HG02973 (cell line): ENCODE measurements around the gene OTUB1.

Experiments
- ATAC-seq: cut with Tn5 transposase; IDR thresholded peaks from one replicate; pipeline ENCODE4 v1.9.1; 2021; ENCODE audit warnings: moderate library complexity; ENCODE audit not compliant: unreplicated experiment

The OTUB1 gene

GRCh38 chr11:64022125-64022784 lies 36.0 kb downstream of the OTUB1 start:
- no peak for ATAC-seq

GRCh38 chr11:64023712-64024710 lies 37.8 kb downstream of the OTUB1 start:
- no peak for ATAC-seq

GRCh38 chr11:64025205-64025604 lies 39.0 kb downstream of the OTUB1 start:
- no peak for ATAC-seq

GRCh38 chr11:64026575-64027205 lies 40.5 kb downstream of the OTUB1 start:
- ATAC-seq = no peak

GRCh38 chr11:64027651-64028397 lies 41.6 kb downstream of the OTUB1 start:
- ATAC-seq = no peak

- ATAC-seq = no peak
Measured at GRCh38 chr11:64028398-64029115, 42.3 kb downstream of the OTUB1 start.

GRCh38 chr11:64029773-64030172 lies 43.5 kb downstream of the OTUB1 start:
- ATAC-seq = no peak

GRCh38 chr11:64031001-64031400 lies 44.8 kb downstream of the OTUB1 start:
- ATAC-seq = no peak

- no peak for ATAC-seq
Measured at GRCh38 chr11:64032050-64032449, 45.8 kb downstream of the OTUB1 start.

- no peak for ATAC-seq
Measured at GRCh38 chr11:64034411-64034811, 48.2 kb downstream of the OTUB1 start.

GRCh38 chr11:64035081-64035524 lies 48.9 kb downstream of the OTUB1 start:
- ATAC-seq = no peak

GRCh38 chr11:64035576-64035975 lies 49.3 kb downstream of the OTUB1 start, which contains the start of gene FLRT1:
TSS of gene FLRT1 (plus strand) at chr11:64035931. CDS start at chr11:64116268, 80,337 bp downstream.
- ATAC-seq = no peak

- no peak for ATAC-seq
Measured at GRCh38 chr11:64036087-64037026, 50.1 kb downstream of the OTUB1 start.

GRCh38 chr11:64037027-64037634 lies 50.9 kb downstream of the OTUB1 start:
- no peak for ATAC-seq

GRCh38 chr11:64038500-64038899 lies 52.3 kb downstream of the OTUB1 start:
- no peak for ATAC-seq

- ATAC-seq = no peak
Measured at GRCh38 chr11:64039012-64039665, 52.9 kb downstream of the OTUB1 start.

- ATAC-seq = no peak
Measured at GRCh38 chr11:64040684-64041322, 54.6 kb downstream of the OTUB1 start.
